Measurements from ENCODE around the gene GDPD1.
"Not testable (repeated sequence)": the region's sequence is repeated elsewhere in the genome, so short reads cannot be mapped to it uniquely, and the experiment has no call there.

Gene GDPD1

GRCh38 chr17:59219370-59219769 lies 941 bp upstream of the GDPD1 start:
- TF ChIP-seq CTCF (conservative IDR thresholded peaks at IDR 0.05; ENCODE audit: low read depth, low read length), result no peak
- no peak overlapping the region for H3K4me3 ChIP-seq (ENCODE audit: low read length)
- no peak for DNase-seq (ENCODE audit: low read depth)

- no peak for DNase-seq (ENCODE audit: low read depth)
- TF ChIP-seq CTCF (conservative IDR thresholded peaks at IDR 0.05; ENCODE audit: low read depth, low read length), result no peak
- peak overlapping the region; percentile 95 for H3K4me3 ChIP-seq (ENCODE audit: low read length)
Observed at GRCh38 chr17:59219992-59220327, 351 bp upstream of the GDPD1 start.

- no peak for DNase-seq (ENCODE audit: low read depth)
- TF ChIP-seq CTCF (conservative IDR thresholded peaks at IDR 0.05; ENCODE audit: low read depth, low read length), result no peak
- H3K4me3 ChIP-seq (ENCODE audit: low read length), result peak overlapping the region; percentile 95
Observed at GRCh38 chr17:59221159-59221847, 992 bp downstream of the GDPD1 start.

- no peak for DNase-seq (ENCODE audit: low read depth)
- no peak overlapping the region for H3K4me3 ChIP-seq (ENCODE audit: low read length)
- TF ChIP-seq CTCF (conservative IDR thresholded peaks at IDR 0.05; ENCODE audit: low read depth, low read length), result no peak
Observed at GRCh38 chr17:59223813-59224212, 3.5 kb downstream of the GDPD1 start.

GRCh38 chr17:59228588-59228987 lies 8.3 kb downstream of the GDPD1 start:
- DNase-seq (ENCODE audit: low read depth); H3K4me3 ChIP-seq (ENCODE audit: low read length): not testable (repeated sequence)

- no peak for DNase-seq (ENCODE audit: low read depth)
- TF ChIP-seq CTCF (conservative IDR thresholded peaks at IDR 0.05; ENCODE audit: low read depth, low read length), result no peak
- no peak overlapping the region for H3K4me3 ChIP-seq (ENCODE audit: low read length)
Observed at GRCh38 chr17:59230764-59231163, 10.5 kb downstream of the GDPD1 start.

GRCh38 chr17:59234631-59235030 lies 14.3 kb downstream of the GDPD1 start:
- H3K4me3 ChIP-seq (ENCODE audit: low read length), result no peak overlapping the region

More at GRCh38 chr17:59234631-59235030, 14.3 kb downstream of the GDPD1 start:
- no peak for DNase-seq (ENCODE audit: low read depth)
- TF ChIP-seq CTCF (conservative IDR thresholded peaks at IDR 0.05; ENCODE audit: low read depth, low read length), result no peak

Data from retinal pigment epithelial cell (primary cell).